HFFc6 (cell line): Measurements from ENCODE around the gene MED13L. TPM values are rescaled to one million over a fixed set of nuclear protein-coding genes. Genes with fewer than 3 reads are reported as not detected.

Source experiments
- DNase-seq: peaks from one replicate; pipeline ENCODE4 v3.0.0-alpha.2; 2018
- H3K27ac Mint-ChIP-seq: 2 replicates; pipeline ENCODE4 v1.8.0; 2020; ENCODE audit warnings: mild to moderate bottlenecking, mixed read lengths
- H3K27me3 Mint-ChIP-seq: 2 replicates; pipeline ENCODE4 v1.8.0; 2021; ENCODE audit warnings: mild to moderate bottlenecking, moderate library complexity, mixed read lengths; ENCODE audit not compliant: insufficient read depth
- H3K36me3 Mint-ChIP-seq: 2 replicates; pipeline ENCODE4 v1.8.0; 2021; ENCODE audit warnings: low read depth, mixed read lengths
- H3K4me1 Mint-ChIP-seq: 2 replicates; pipeline ENCODE4 v1.8.0; 2020; ENCODE audit warnings: low read depth, mixed read lengths
- H3K4me3 Mint-ChIP-seq: 2 replicates; pipeline ENCODE4 v1.8.0; 2020; ENCODE audit warnings: mild to moderate bottlenecking, moderate library complexity, mixed read lengths
- H3K9me3 Mint-ChIP-seq: 2 replicates; pipeline ENCODE4 v1.8.0; 2020; ENCODE audit warnings: mild to moderate bottlenecking, mixed read lengths
- CTCF ChIP-seq: fragments of 200-600 bp; sonication (generic); IDR thresholded peaks from 2 replicates; pipeline ENCODE4 v1.5.0; 2021; ENCODE audit warnings: antibody characterized with exemption, mild to moderate bottlenecking
- total RNA-seq, 6 experiments: library from RNA; stranded (reverse); fragmentation: NEBNext Ultra II Directional; extraction: Animal tissue kit (Norgen Biotek cat#: 25700); gene quantifications; 2 replicates in 1 of 6; 3 replicates in 5 of 6; pipeline ENCODE4 v1.2.3, GENCODE V29; 2021

The MED13L gene
- total RNA-seq, 6 experiments from 2014 or later: 74.5 to 84.2 (median 77.7) TPM

GRCh38 chr12:116090516-116090915 is 187.0 kb downstream of the MED13L start:
- H3K27me3 Mint-ChIP-seq: no peaks in the 10 kb centered on the region; the same call in 1 of the 2 replicates
- H3K36me3 Mint-ChIP-seq: peaks cover 31% of the 10 kb centered on the region
- TF ChIP-seq CTCF: no peak
- no peak for DNase-seq
- H3K4me3 Mint-ChIP-seq: no peak overlapping the region
- H3K9me3 Mint-ChIP-seq: no peaks in the 10 kb centered on the region
- no peak overlapping the region for H3K27ac Mint-ChIP-seq
- peaks cover 69% of the 10 kb centered on the region for H3K4me1 Mint-ChIP-seq

- no peak for TF ChIP-seq CTCF
- no peak for DNase-seq
- Mint-ChIP-seq H3K4me3 (no peak overlapping the region), H3K9me3 (no peaks in the 10 kb centered on the region), H3K4me1 (peaks cover 62% of the 10 kb centered on the region), H3K27me3 (no peaks in the 10 kb centered on the region; the same call in 1 of the 2 replicates), H3K36me3 (peaks cover 27% of the 10 kb centered on the region), H3K27ac (peak overlapping the region; percentile 12; the same call in 1 of the 2 replicates)
Observed at GRCh38 chr12:116089080-116089479, 188.4 kb downstream of the MED13L start.

GRCh38 chr12:116087962-116088361 is 189.5 kb downstream of the MED13L start:
- H3K27ac Mint-ChIP-seq: no peak overlapping the region
- H3K4me3 Mint-ChIP-seq: no peak overlapping the region
- peaks cover 27% of the 10 kb centered on the region for H3K36me3 Mint-ChIP-seq
- no peaks in the 10 kb centered on the region; the same call in 1 of the 2 replicates for H3K27me3 Mint-ChIP-seq
- H3K9me3 Mint-ChIP-seq: no peaks in the 10 kb centered on the region
- H3K4me1 Mint-ChIP-seq: peaks cover 57% of the 10 kb centered on the region
- no peak for DNase-seq
- TF ChIP-seq CTCF: no peak

GRCh38 chr12:116087399-116087798 is 190.1 kb downstream of the MED13L start:
- no peak for DNase-seq
- no peaks in the 10 kb centered on the region; the same call in 1 of the 2 replicates for H3K27me3 Mint-ChIP-seq
- H3K36me3 Mint-ChIP-seq: peaks cover 27% of the 10 kb centered on the region
- H3K9me3 Mint-ChIP-seq: no peaks in the 10 kb centered on the region
- peaks cover 52% of the 10 kb centered on the region for H3K4me1 Mint-ChIP-seq
- TF ChIP-seq CTCF: no peak
- peak overlapping the region; percentile 36 for H3K27ac Mint-ChIP-seq
- no peak overlapping the region for H3K4me3 Mint-ChIP-seq

- no peaks in the 10 kb centered on the region for H3K27me3 Mint-ChIP-seq
- DNase-seq: no peak
- no peak overlapping the region for H3K4me3 Mint-ChIP-seq
- peaks cover 16% of the 10 kb centered on the region for H3K4me1 Mint-ChIP-seq
- no peak for TF ChIP-seq CTCF
- H3K27ac Mint-ChIP-seq: no peak overlapping the region
- H3K9me3 Mint-ChIP-seq: no peaks in the 10 kb centered on the region
- peaks cover 9% of the 10 kb centered on the region for H3K36me3 Mint-ChIP-seq
Observed at GRCh38 chr12:116080415-116080814, 197.1 kb downstream of the MED13L start.

- H3K4me1 Mint-ChIP-seq: peaks cover 27% of the 10 kb centered on the region
- no peaks in the 10 kb centered on the region for H3K9me3 Mint-ChIP-seq
- no peak overlapping the region for H3K4me3 Mint-ChIP-seq
- H3K27ac Mint-ChIP-seq: peak overlapping the region; percentile 29; the same call in 1 of the 2 replicates
- no peak for TF ChIP-seq CTCF
- DNase-seq: no peak
- H3K36me3 Mint-ChIP-seq: peaks cover 9% of the 10 kb centered on the region
- no peaks in the 10 kb centered on the region for H3K27me3 Mint-ChIP-seq
Observed at GRCh38 chr12:116078396-116078795, 199.1 kb downstream of the MED13L start.
